Breast epithelium (tissue), 3 donors: Measurements from ENCODE around the gene ASB9.

ENCODE experiments used
- CTCF ChIP-seq, 3 donors: fragments of 450-650 bp; IDR thresholded peaks; one replicate each; pipeline ENCODE4 v1.5.1; 2016 to 2017; ENCODE audit warnings: antibody characterized with exemption in 3 of 3, mild to moderate bottlenecking in 3 of 3, moderate library complexity in 3 of 3
- POLR2A ChIP-seq: fragments of 450-650 bp; IDR thresholded peaks from one replicate; pipeline ENCODE4 v1.6.1; 2016; ENCODE audit warnings: antibody characterized with exemption, mild to moderate bottlenecking, moderate library complexity

GRCh38 chrX:15292861-15293260, 23.0 kb upstream of the ASB9 start:
- no peak for TF ChIP-seq POLR2A
- TF ChIP-seq CTCF (IDR thresholded peaks at IDR 0.05) = no peak
